NT2/D1 (cell line): ENCODE measurements around the gene AGER.
"Not testable (repeated sequence)": the region's sequence is repeated elsewhere in the genome, so short reads cannot be mapped to it uniquely, and the experiment has no call there.

ENCODE experiments used
- SUZ12 ChIP-seq: IDR thresholded peaks from 2 replicates; pipeline ENCODE4 v1.6.1; 2011; ENCODE audit not compliant: insufficient read length, insufficient read depth; ENCODE audit errors: extremely low read depth
- ZNF274 ChIP-seq: IDR thresholded peaks from 2 replicates; pipeline ENCODE4 v1.6.1; 2011; ENCODE audit warnings: mild to moderate bottlenecking, low read depth, low read length

DNA sequence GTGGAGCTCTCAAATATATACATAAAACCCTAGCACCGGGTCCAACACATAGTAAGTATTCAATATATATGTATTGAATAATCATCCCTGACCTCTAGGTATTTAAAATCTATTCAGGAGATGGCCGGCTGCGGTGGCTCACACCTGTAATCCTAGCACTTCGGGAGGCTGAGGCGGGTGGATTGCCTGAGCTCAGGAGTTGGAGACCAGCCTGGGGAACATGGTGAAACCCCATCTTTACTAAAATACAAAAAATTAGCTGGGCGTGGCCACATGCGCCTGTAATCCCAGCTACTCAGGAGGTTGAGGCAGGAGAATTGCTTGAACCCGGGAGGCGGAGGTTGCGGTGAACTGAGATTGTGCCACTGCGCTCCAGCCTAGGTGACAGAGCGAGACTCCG lies 9.0 kb upstream of the AGER start:
- not testable (repeated sequence) for TF ChIP-seq SUZ12, ZNF274
